Body of pancreas (tissue), 4 donors: Measurements from ENCODE around the gene B2M. TPM values are rescaled to one million over a fixed set of nuclear protein-coding genes. Genes with fewer than 3 reads are reported as not detected.
A peak's percentile ranks its signal among the peaks of the same experiment; 100 is the strongest.
"Not testable (repeated sequence)": the region's sequence is repeated elsewhere in the genome, so short reads cannot be mapped to it uniquely, and the experiment has no call there.

Experiments used
- ATAC-seq: fragments of 150-250 bp; one replicate; pipeline ENCODE4 v1.9.1; 2016
- DNase-seq, 4 donors: peaks; one replicate each; pipeline ENCODE4 v3.0.0-alpha.2; 2019
- H3K27ac ChIP-seq, 4 donors: fragments of 200-600 bp; sonication (generic); 1 replicate in 3 of 4; 2 replicates in 1 of 4; pipeline versions ENCODE4 v1.5.1 to v1.6.1; 2016 to 2019; ENCODE audit warnings: mild to moderate bottlenecking in 1 of 4, mixed read lengths in 1 of 4, moderate library complexity in 1 of 4
- H3K27me3 ChIP-seq, 2 donors: fragments of 200-600 bp; sonication (generic); one replicate each; pipeline ENCODE4 v1.6.0; 2016; ENCODE audit warnings: mild to moderate bottlenecking in 1 of 2
- H3K36me3 ChIP-seq, 2 donors: fragments of 200-600 bp; sonication (generic); replicated peaks in 1 of 2; 2 replicates each; pipeline ENCODE4 v1.5.1; 2016; ENCODE audit warnings: low read depth in 2 of 2; ENCODE audit not compliant: insufficient read depth in 1 of 2
- H3K4me1 ChIP-seq: fragments of 200-600 bp; sonication (generic); one replicate; pipeline ENCODE4 v1.6.0; 2016
- H3K4me3 ChIP-seq, 2 donors: fragments of 200-600 bp; sonication (generic); 1 replicate in 1 of 2; 2 replicates in 1 of 2; pipeline ENCODE4 v1.5.1; 2016 to 2019
- H3K9me3 ChIP-seq, 3 donors: fragments of 200-600 bp; sonication (generic); 1 replicate in 2 of 3; 2 replicates in 1 of 3; pipeline ENCODE4 v1.5.1; 2016
- CTCF ChIP-seq, 7 experiments: fragments of 450-650 bp in 4 of 7; fragments of 200-600 bp in 3 of 7; sonication (generic) in 3 of 7; IDR thresholded peaks; one replicate each; pipeline ENCODE4 v1.5.1; 2016 to 2019; ENCODE audit warnings: antibody characterized with exemption in 7 of 7
- POLR2A ChIP-seq, 3 donors: fragments of 450-650 bp; IDR thresholded peaks; one replicate each; pipeline ENCODE4 v1.6.1; 2016; ENCODE audit warnings: antibody characterized with exemption in 3 of 3, mild to moderate bottlenecking in 2 of 3
- WGBS, 2 donors: methylation state at CpG; one replicate each; pipeline ENCODE4 v1.1.5; 2017; 5-methylcytosine and 5-hydroxymethylcytosine counted together
- intact Hi-C: fragments of 100-400 bp; cut with DNase I; formaldehyde crosslinking; loops from one replicate; pipeline ENCODE4 v1.15.1; 2023
- total RNA-seq, 2 donors: library from RNA; depleted of rRNA; stranded (reverse); fragments of >200 nt; gene quantifications; one replicate each; pipeline ENCODE4 v1.1.0, GENCODE V29; 2016

Gene B2M
- total RNA-seq, 2 donors from 2014 or later = 774 to 835 TPM

- no peak for DNase-seq
- no peak for ATAC-seq
- TF ChIP-seq POLR2A (IDR thresholded peaks at IDR 0.05) (no peak), CTCF (IDR thresholded peaks at IDR 0.05) (no peak)
- Histone ChIP-seq H3K9me3 (no peaks in the 10 kb centered on the region), H3K4me1 (no peaks in the 10 kb centered on the region), H3K27me3 (no peaks in the 10 kb centered on the region), H3K4me3 (no peak overlapping the region), H3K27ac (no peak overlapping the region), H3K36me3 (peaks cover 0 to 13% of the 10 kb centered on the region in 2 donors)
- 69 to 71% methylated on average over 2 of the region's 2 CpGs for WGBS, 2 donors
- intact Hi-C loops = no loop called here
Measured at GRCh38 chr15:44722011-44722410, 10.7 kb downstream of the B2M start.

- no peak for DNase-seq
- peak overlapping the region in 2 of 4 donors; percentile 95 to 97 for H3K27ac ChIP-seq
- TF ChIP-seq CTCF (IDR thresholded peaks at IDR 0.05) (no peak), POLR2A (IDR thresholded peaks at IDR 0.05) (no peak)
- H3K9me3 ChIP-seq = no peaks in the 10 kb centered on the region
- H3K4me3 ChIP-seq = no peak overlapping the region
- intact Hi-C loops = no loop called here
- H3K4me1 ChIP-seq = peaks cover 19% of the 10 kb centered on the region
- ATAC-seq = no peak
- H3K36me3 ChIP-seq = no peaks in the 10 kb centered on the region
- H3K27me3 ChIP-seq = no peaks in the 10 kb centered on the region
- 57 to 76% methylated on average over 7 of the region's 7 CpGs for WGBS, 2 donors
Measured at GRCh38 chr15:44726136-44726535, 14.8 kb downstream of the B2M start.

DNA sequence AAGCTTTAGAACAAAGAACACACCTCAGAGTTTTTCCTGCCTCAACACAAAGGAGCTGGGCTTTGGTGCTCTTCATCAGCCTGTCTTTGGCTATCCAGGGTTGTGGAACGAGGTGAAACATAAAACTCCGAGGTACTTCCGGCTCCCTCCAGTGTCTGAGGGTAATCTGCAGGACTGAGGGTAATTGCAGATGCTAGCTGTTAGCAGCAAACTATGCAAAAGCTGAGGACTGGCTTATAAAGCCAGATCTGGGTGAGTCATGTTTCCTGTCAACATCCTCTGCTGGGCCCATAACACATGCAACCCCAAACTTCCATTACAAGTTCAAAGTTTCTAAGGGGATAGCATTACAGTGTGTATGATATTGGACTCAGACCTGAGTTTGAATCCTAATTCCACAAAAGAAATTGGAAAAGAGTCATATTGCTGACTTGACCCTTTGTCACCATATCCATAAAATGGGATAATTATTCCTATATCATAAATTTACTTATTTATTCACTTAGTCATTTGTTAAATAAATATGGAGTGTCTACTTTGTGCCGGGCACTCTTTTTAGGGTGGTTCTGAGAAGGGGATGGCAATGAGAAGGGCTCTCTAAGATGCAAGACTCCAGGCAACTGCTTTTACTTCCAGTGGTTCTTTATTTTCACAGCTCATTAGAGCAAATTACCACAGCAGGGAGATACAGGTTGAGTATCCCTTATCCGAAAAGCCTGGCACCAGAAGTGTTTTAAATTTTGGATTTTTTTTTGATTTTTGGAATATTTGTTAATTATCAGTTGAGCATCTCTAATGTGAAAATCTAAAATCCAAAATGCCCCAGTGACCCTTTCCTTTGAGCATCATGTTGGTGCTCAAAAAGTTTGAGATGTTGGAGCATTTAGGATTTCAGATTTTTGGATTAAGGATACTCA is 15.5 kb downstream of the B2M start:
- ATAC-seq = no peak
- intact Hi-C loops = no loop called here
- peak overlapping the region in 2 of 4 donors; percentile 95 to 97 for H3K27ac ChIP-seq
- H3K9me3 ChIP-seq = no peaks in the 10 kb centered on the region
- no peaks in the 10 kb centered on the region for H3K36me3 ChIP-seq
- H3K4me1 ChIP-seq = peaks cover 19% of the 10 kb centered on the region
- peak in 3 of 4 donors; percentile 14 to 75 (median 39) for DNase-seq
- no peak overlapping the region for H3K4me3 ChIP-seq
- 57 to 65% methylated on average over 5 of the region's 5 CpGs for WGBS, 2 donors
- TF ChIP-seq POLR2A (IDR thresholded peaks at IDR 0.05) = peak in 2 of 3 donors; percentile 30 to 58
- no peak for TF ChIP-seq CTCF (IDR thresholded peaks at IDR 0.05)
- no peaks in the 10 kb centered on the region for H3K27me3 ChIP-seq

- Histone ChIP-seq H3K27ac (peak overlapping the region; percentile 27 to 97 (median 96)), H3K4me3 (no peak overlapping the region), H3K9me3 (no peaks in the 10 kb centered on the region), H3K4me1 (peaks cover 19% of the 10 kb centered on the region), H3K36me3 (no peaks in the 10 kb centered on the region), H3K27me3 (no peaks in the 10 kb centered on the region)
- 86 to 87% methylated on average over 6 of the region's 6 CpGs for WGBS, 2 donors
- ATAC-seq = no peak
- TF ChIP-seq POLR2A (IDR thresholded peaks at IDR 0.05) = no peak
- DNase-seq = no peak
- intact Hi-C loops = no loop called here
Measured at GRCh38 chr15:44727485-44728231, 16.3 kb downstream of the B2M start.

- DNase-seq, intact Hi-C loops: not testable (repeated sequence)
Measured at GRCh38 chr15:44728232-44728575, 16.9 kb downstream of the B2M start.

More at GRCh38 chr15:44728232-44728575, 16.9 kb downstream of the B2M start:
- not testable (repeated sequence) for ATAC-seq, H3K4me3 ChIP-seq, H3K27me3 ChIP-seq, H3K9me3 ChIP-seq, H3K36me3 ChIP-seq
- peak overlapping the region; percentile 91 to 97 (median 96) for H3K27ac ChIP-seq
- H3K4me1 ChIP-seq = peaks cover 19% of the 10 kb centered on the region
- WGBS, 2 donors = 63 to 78% methylated on average over 5 of the region's 5 CpGs
